ENCODE measurements around the gene LMTK3. TPM values are rescaled to one million over a fixed set of nuclear protein-coding genes. Genes with fewer than 3 reads are reported as not detected.

LMTK3 gene
- total and polyA plus RNA-seq, 9 of the 15 experiments (the other 6 are each of a cell fraction or from before 2014, with no cell fraction given), result 0.35 to 12.3 (median 2.0) TPM; not detected in 2

DNA sequence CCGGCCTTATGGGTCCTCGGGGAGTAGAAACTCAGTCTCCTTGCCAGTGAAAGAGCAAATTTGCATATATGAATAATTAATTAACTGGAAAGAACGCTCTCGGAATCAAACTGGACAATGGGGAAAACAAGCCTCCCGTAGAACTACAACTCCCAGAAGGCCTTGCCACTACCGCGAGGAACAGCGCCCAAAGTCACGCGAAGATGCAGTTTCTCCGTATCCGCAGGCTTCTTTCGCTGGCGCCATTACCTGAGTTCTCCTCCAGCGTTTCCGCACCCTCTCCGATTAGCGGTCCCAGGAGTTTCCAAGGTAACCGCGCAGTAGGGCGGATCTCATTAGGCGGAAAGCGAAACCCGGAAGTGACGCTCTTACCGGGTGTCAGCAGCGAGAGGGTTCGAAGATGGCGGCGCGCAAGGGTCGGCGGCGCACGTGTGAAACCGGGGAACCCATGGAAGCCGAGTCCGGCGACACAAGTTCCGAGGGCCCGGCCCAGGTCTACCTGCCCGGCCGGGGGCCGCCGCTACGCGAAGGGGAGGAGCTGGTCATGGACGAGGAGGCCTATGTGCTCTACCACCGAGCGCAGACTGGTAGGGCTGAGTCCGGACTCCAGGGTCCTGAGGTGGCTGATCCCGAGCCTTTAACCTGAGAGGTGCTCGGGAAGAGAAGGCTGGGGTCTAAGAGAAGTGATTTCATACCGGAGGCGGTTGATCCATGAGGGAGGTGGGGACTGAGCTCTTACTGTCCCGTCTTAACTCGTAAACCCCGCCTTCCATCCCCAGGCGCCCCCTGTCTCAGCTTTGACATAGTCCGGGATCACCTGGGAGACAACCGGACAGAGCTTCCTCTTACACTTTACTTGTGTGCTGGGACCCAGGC lies 65.8 kb downstream of the LMTK3 start, which contains the start of gene GRWD1:
TSS of gene GRWD1 (plus strand) at position 378 of the 876 bp plus-strand sequence. CDS start at position 401, 23 bp downstream.
- peaks cover 67% of the 10 kb centered on the region for H3K36me3 ChIP-seq (ENCODE audit: control insufficient read depth, insufficient read depth, low read length)
- WGBS (ENCODE audit: insufficient coverage, low coverage, missing lambda C conversion rate), result under 1% methylated on average over 59 of the region's 61 CpGs
- ATAC-seq (peak; percentile 95), FAIRE-seq (peak; percentile 100), DNase-seq (ENCODE audit: extremely low read depth in 1 of 4, low spot score in 3 of 4) (peak; percentile 85 to 98 (median 90))
- peak within 1 kb of the TSS; percentile 91 for H2AFZ ChIP-seq (ENCODE audit: low read depth, low read length)
- peaks cover 12 to 22% of the 10 kb centered on the region in 2 experiments for H3K4me1 ChIP-seq (replicated peaks in 1 of 2; ENCODE audit: control insufficient read depth in 2 of 2, insufficient read depth in 2 of 2, low read length in 2 of 2)
- intact Hi-C loops (cut with micrococcal nuclease), result no loop called here
- peaks cover 32% of the 10 kb centered on the region for H3K79me2 ChIP-seq (ENCODE audit: control insufficient read depth, insufficient read depth, low read length)
- BruUV-seq (replicated peaks), result TSS peak; percentile 67
- no peaks in the 10 kb centered on the region for H3K27me3 ChIP-seq (ENCODE audit: control insufficient read depth in 2 of 2, insufficient read depth in 2 of 2, low read length in 2 of 2)
- H3K9me1 ChIP-seq (ENCODE audit: control insufficient read depth, insufficient read depth, low read length), result no peaks in the 10 kb centered on the region
- in situ Hi-C loops (cut with MboI), result no loop called here
- peak within 1 kb of the TSS; percentile 97 for H3K4me2 ChIP-seq (ENCODE audit: insufficient read depth, low read length)
- H3K9ac ChIP-seq (ENCODE audit: insufficient read depth in 1 of 2, low read depth in 2 of 2, low read length in 2 of 2), result peak within 1 kb of the TSS; percentile 97 to 98
- peak within 1 kb of the TSS; percentile 84 for H3K27ac ChIP-seq (ENCODE audit: extremely low read depth, low read depth, low read length)
- ChIA-PET POLR2A (interaction anchor here (0.6 to 4.7 kb wide), 7 partner anchors 8 to 179 kb away, joined by 3 to 25 read pairs (median 3); no protein-coding TSS in a partner anchor), CTCF (ENCODE audit: low intra/inter-chr PET ratio) (interaction anchor here (0.7 to 1.0 kb wide), 2 partner anchors 56 to 983 kb away, joined by 3 read pairs; no protein-coding TSS in a partner anchor)
- H4K20me1 ChIP-seq (replicated peaks; ENCODE audit: control insufficient read depth, insufficient read depth, low read length), result no peaks in the 10 kb centered on the region
- peak within 1 kb of the TSS; percentile 97 for H3K4me3 ChIP-seq
- no peaks in the 10 kb centered on the region for H3K9me3 ChIP-seq (replicated peaks; ENCODE audit: control insufficient read depth, insufficient read depth, low read depth, low read length)
- TF ChIP-seq PML (IDR thresholded peaks at IDR 0.05; ENCODE audit: low read length) (peak; percentile 73), DDX20 (tag; IDR thresholded peaks at IDR 0.05; ENCODE audit: low read depth) (no peak), HNRNPUL1 (IDR thresholded peaks at IDR 0.05; ENCODE audit: low read length) (no peak), ZNF280B (CRISPR knock-in tag; IDR thresholded peaks at IDR 0.05) (no peak), TRIM28 (IDR thresholded peaks at IDR 0.05) (peak; percentile 14; the same call in 1 of the 2 replicates), TCF7 (IDR thresholded peaks at IDR 0.05; ENCODE audit: borderline replicate concordance) (no peak), POLR2A (conservative IDR thresholded peaks at IDR 0.05) (peak; percentile 89), ZNF23 (CRISPR knock-in tag; IDR thresholded peaks at IDR 0.05) (no peak), ADNP (tag; IDR thresholded peaks at IDR 0.05) (no peak), ZNF212 (CRISPR knock-in tag; IDR thresholded peaks at IDR 0.05) (no peak), ZNF282 (CRISPR knock-in tag; IDR thresholded peaks at IDR 0.05) (no peak), ZNF561 (CRISPR knock-in tag; conservative IDR thresholded peaks at IDR 0.05) (no peak), MCM5 (IDR thresholded peaks at IDR 0.05; ENCODE audit: low read depth) (no peak), HNRNPLL (IDR thresholded peaks at IDR 0.05; ENCODE audit: low read depth, low read length, poor library complexity, severe bottlenecking) (peak; percentile 91), ZNF263 (CRISPR knock-in tag; IDR thresholded peaks at IDR 0.05; ENCODE audit: borderline replicate concordance) (peak; percentile 35; the same call in 1 of the 2 replicates), E2F3 (CRISPR knock-in tag; IDR thresholded peaks at IDR 0.05) (no peak), ZNF444 (CRISPR knock-in tag; IDR thresholded peaks at IDR 0.05) (no peak), MTA1 (IDR thresholded peaks at IDR 0.05; ENCODE audit: borderline replicate concordance) (peak; percentile 92)
- TF ChIP-seq, protein P1, sequence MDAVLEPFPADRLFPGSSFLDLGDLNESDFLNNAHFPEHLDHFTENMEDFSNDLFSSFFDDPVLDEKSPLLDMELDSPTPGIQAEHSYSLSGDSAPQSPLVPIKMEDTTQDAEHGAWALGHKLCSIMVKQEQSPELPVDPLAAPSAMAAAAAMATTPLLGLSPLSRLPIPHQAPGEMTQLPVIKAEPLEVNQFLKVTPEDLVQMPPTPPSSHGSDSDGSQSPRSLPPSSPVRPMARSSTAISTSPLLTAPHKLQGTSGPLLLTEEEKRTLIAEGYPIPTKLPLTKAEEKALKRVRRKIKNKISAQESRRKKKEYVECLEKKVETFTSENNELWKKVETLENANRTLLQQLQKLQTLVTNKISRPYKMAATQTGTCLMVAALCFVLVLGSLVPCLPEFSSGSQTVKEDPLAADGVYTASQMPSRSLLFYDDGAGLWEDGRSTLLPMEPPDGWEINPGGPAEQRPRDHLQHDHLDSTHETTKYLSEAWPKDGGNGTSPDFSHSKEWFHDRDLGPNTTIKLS (IDR thresholded peaks at IDR 0.05; ENCODE audit: borderline replicate concordance, low read depth), result peak; percentile 94
- TF ChIP-seq, protein P2, sequence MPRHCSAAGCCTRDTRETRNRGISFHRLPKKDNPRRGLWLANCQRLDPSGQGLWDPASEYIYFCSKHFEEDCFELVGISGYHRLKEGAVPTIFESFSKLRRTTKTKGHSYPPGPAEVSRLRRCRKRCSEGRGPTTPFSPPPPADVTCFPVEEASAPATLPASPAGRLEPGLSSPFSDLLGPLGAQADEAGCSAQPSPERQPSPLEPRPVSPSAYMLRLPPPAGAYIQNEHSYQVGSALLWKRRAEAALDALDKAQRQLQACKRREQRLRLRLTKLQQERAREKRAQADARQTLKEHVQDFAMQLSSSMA (CRISPR knock-in tag; IDR thresholded peaks at IDR 0.05), result no peak
